HEK293 (cell line): ENCODE data around the gene ZSCAN10.

ENCODE experiments used
- HIC1 ChIP-seq: fragments of 450-650 bp; formaldehyde crosslinking; IDR thresholded peaks from 2 replicates; pipeline ENCODE4 v1.5.1; 2016; ENCODE audit warnings: missing biosample characterization, missing genetic modification characterization
- HOXD13 ChIP-seq: sonication (generic); formaldehyde crosslinking; IDR thresholded peaks from 2 replicates; pipeline ENCODE4 v1.8.0; 2022; ENCODE audit warnings: missing genetic modification reagents, borderline replicate concordance
- OVOL3 ChIP-seq: fragments of 450-650 bp; formaldehyde crosslinking; IDR thresholded peaks from 2 replicates; pipeline ENCODE4 v1.5.1; 2016; ENCODE audit warnings: missing biosample characterization, missing genetic modification characterization
- PATZ1 ChIP-seq: fragments of 450-650 bp; formaldehyde crosslinking; IDR thresholded peaks from 2 replicates; pipeline ENCODE4 v1.5.1; 2016; ENCODE audit warnings: missing biosample characterization, missing genetic modification characterization
- YY2 ChIP-seq: fragments of 450-650 bp; formaldehyde crosslinking; IDR thresholded peaks from 2 replicates; pipeline ENCODE4 v1.5.1; 2016; ENCODE audit warnings: missing biosample characterization, missing genetic modification characterization
- ZBTB11 ChIP-seq: fragments of 450-650 bp; formaldehyde crosslinking; conservative IDR thresholded peaks from 2 replicates; pipeline ENCODE4 v1.5.1; 2016; ENCODE audit warnings: low read depth, missing biosample characterization, missing genetic modification characterization
- ZBTB44 ChIP-seq: fragments of 450-650 bp; IDR thresholded peaks from 2 replicates; pipeline ENCODE4 v1.5.1; 2018; ENCODE audit warnings: missing biosample characterization, mild to moderate bottlenecking, missing genetic modification characterization
- ZFP69B ChIP-seq: fragments of 450-650 bp; formaldehyde crosslinking; IDR thresholded peaks from 2 replicates; pipeline ENCODE4 v1.5.1; 2016; ENCODE audit warnings: missing biosample characterization, missing genetic modification characterization
- ZNF114 ChIP-seq: fragments of 450-650 bp; formaldehyde crosslinking; IDR thresholded peaks from 2 replicates; pipeline ENCODE4 v1.5.0; 2017; ENCODE audit warnings: missing biosample characterization, missing genetic modification characterization
- ZNF132 ChIP-seq: fragments of 450-650 bp; formaldehyde crosslinking; IDR thresholded peaks from 2 replicates; pipeline ENCODE4 v1.5.1; 2017; ENCODE audit warnings: missing biosample characterization, missing genetic modification characterization, borderline replicate concordance
- ZNF175 ChIP-seq: fragments of 450-650 bp; formaldehyde crosslinking; IDR thresholded peaks from 2 replicates; pipeline ENCODE4 v1.5.1; 2016; ENCODE audit warnings: missing biosample characterization, missing genetic modification characterization
- ZNF280C ChIP-seq: fragments of 450-650 bp; formaldehyde crosslinking; IDR thresholded peaks from 2 replicates; pipeline ENCODE4 v1.5.1; 2016; ENCODE audit warnings: missing biosample characterization, missing genetic modification characterization
- ZNF391 ChIP-seq: fragments of 450-650 bp; formaldehyde crosslinking; IDR thresholded peaks from 2 replicates; pipeline ENCODE4 v1.5.1; 2016; ENCODE audit warnings: low read depth, missing biosample characterization, missing genetic modification characterization, borderline replicate concordance
- ZNF394 ChIP-seq: fragments of 450-650 bp; formaldehyde crosslinking; IDR thresholded peaks from 2 replicates; pipeline ENCODE4 v1.5.1; 2016; ENCODE audit warnings: missing biosample characterization, missing genetic modification characterization, mild to moderate bottlenecking, moderate library complexity, borderline replicate concordance
- ZNF473 ChIP-seq: fragments of 450-650 bp; formaldehyde crosslinking; IDR thresholded peaks from 2 replicates; pipeline ENCODE4 v1.5.1; 2017; ENCODE audit warnings: missing biosample characterization, missing genetic modification characterization
- ZNF513 ChIP-seq: fragments of 450-650 bp; IDR thresholded peaks from 2 replicates; pipeline ENCODE4 v1.5.1; 2018; ENCODE audit warnings: missing biosample characterization, missing genetic modification characterization
- ZNF571 ChIP-seq: fragments of 450-650 bp; formaldehyde crosslinking; IDR thresholded peaks from 2 replicates; pipeline ENCODE4 v1.5.0; 2017; ENCODE audit warnings: missing biosample characterization, missing genetic modification characterization
- ZNF585B ChIP-seq: fragments of 450-650 bp; formaldehyde crosslinking; IDR thresholded peaks from 2 replicates; pipeline ENCODE4 v1.5.1; 2016; ENCODE audit warnings: missing biosample characterization, missing genetic modification characterization
- ZNF600 ChIP-seq: fragments of 450-650 bp; formaldehyde crosslinking; IDR thresholded peaks from 2 replicates; pipeline ENCODE4 v1.5.1; 2016; ENCODE audit warnings: missing biosample characterization, missing genetic modification characterization
- ZNF623 ChIP-seq: fragments of 450-650 bp; formaldehyde crosslinking; IDR thresholded peaks from 2 replicates; pipeline ENCODE4 v1.5.1; 2016; ENCODE audit warnings: missing biosample characterization, missing genetic modification characterization
- ZNF658 ChIP-seq: fragments of 450-650 bp; formaldehyde crosslinking; IDR thresholded peaks from 2 replicates; pipeline ENCODE4; 2016; ENCODE audit warnings: missing biosample characterization, missing genetic modification characterization
- ZNF660 ChIP-seq: fragments of 450-650 bp; IDR thresholded peaks from 2 replicates; pipeline ENCODE4 v1.5.1; 2018; ENCODE audit warnings: missing biosample characterization, mild to moderate bottlenecking, missing genetic modification characterization
- ZNF747 ChIP-seq: fragments of 450-650 bp; formaldehyde crosslinking; IDR thresholded peaks from 2 replicates; pipeline ENCODE4 v1.5.1; 2016; ENCODE audit warnings: missing biosample characterization, missing genetic modification characterization
- ZNF792 ChIP-seq: fragments of 450-650 bp; formaldehyde crosslinking; IDR thresholded peaks from 2 replicates; pipeline ENCODE4 v1.5.1; 2016; ENCODE audit warnings: missing biosample characterization, missing genetic modification characterization
- ZSCAN30 ChIP-seq: fragments of 450-650 bp; IDR thresholded peaks from 2 replicates; pipeline ENCODE4 v1.5.1; 2018; ENCODE audit warnings: missing biosample characterization, mild to moderate bottlenecking, missing genetic modification characterization, moderate library complexity
- ZXDB ChIP-seq: fragments of 450-650 bp; formaldehyde crosslinking; IDR thresholded peaks from 2 replicates; pipeline ENCODE4 v1.5.1; 2016; ENCODE audit warnings: missing biosample characterization, missing genetic modification characterization

The ZSCAN10 gene

GRCh38 chr16:3129137-3130131, 30.3 kb upstream of the ZSCAN10 start (continued):
- TF ChIP-seq ZSCAN30 (tag by site-specific recombination) (0 out of 2 replicates have a peak, but pooled peaks have one; percentile 46), ZNF513 (tag by site-specific recombination) (no peak), ZNF585B (tag by site-specific recombination) (no peak), ZNF571 (no peak), ZNF280C (no peak), YY2 (tag by site-specific recombination) (no peak), OVOL3 (tag by site-specific recombination) (no peak), ZNF658 (no peak), ZNF473 (tag by site-specific recombination) (no peak), ZXDB (tag by site-specific recombination) (no peak), ZFP69B (tag by site-specific recombination) (0 out of 2 replicates have a peak, but pooled peaks have one; percentile 39), ZNF660 (peak; percentile 74; the same call in 1 of the 2 replicates), ZNF132 (tag by site-specific recombination) (no peak), ZNF792 (tag by site-specific recombination) (no peak), ZBTB11 (tag by site-specific recombination) (peak; percentile 65; the same call in 1 of the 2 replicates), HIC1 (no peak), PATZ1 (tag by site-specific recombination) (no peak), ZNF394 (tag by site-specific recombination) (no peak), ZNF114 (tag by site-specific recombination) (no peak), ZNF391 (tag by site-specific recombination) (no peak), ZNF175 (tag by site-specific recombination) (no peak), HOXD13 (CRISPR knock-in tag) (no peak), ZNF600 (tag by site-specific recombination) (peak; percentile 97), ZNF623 (tag by site-specific recombination) (peak; percentile 12; the same call in 1 of the 2 replicates), ZBTB44 (tag by site-specific recombination) (0 out of 2 replicates have a peak, but pooled peaks have one; percentile 31), ZNF747 (no peak)
